Epithelial cell of esophagus (primary cell): ENCODE results near the gene RUNX2.

Experiments
- DNase-seq: peaks from one replicate; pipeline ENCODE4 v3.0.0; 2010; ENCODE audit warnings: low read depth
- H3K4me3 ChIP-seq: 2 replicates; pipeline ENCODE4 v1.5.1; 2011; ENCODE audit warnings: mild to moderate bottlenecking, low read length, control low read depth
- TF ChIP-seq, protein P1 (sequence below): IDR thresholded peaks from 2 replicates; pipeline ENCODE4 v1.5.1; 2011; ENCODE audit warnings: low read depth, mild to moderate bottlenecking, low read length, control low read depth, inconsistent platforms; ENCODE audit not compliant: insufficient read depth; ENCODE audit errors: missing control alignments

RUNX2 gene

GRCh38 chr6:45378334-45378926 lies 50.3 kb downstream of the RUNX2 start:
- TF ChIP-seq, protein P1, sequence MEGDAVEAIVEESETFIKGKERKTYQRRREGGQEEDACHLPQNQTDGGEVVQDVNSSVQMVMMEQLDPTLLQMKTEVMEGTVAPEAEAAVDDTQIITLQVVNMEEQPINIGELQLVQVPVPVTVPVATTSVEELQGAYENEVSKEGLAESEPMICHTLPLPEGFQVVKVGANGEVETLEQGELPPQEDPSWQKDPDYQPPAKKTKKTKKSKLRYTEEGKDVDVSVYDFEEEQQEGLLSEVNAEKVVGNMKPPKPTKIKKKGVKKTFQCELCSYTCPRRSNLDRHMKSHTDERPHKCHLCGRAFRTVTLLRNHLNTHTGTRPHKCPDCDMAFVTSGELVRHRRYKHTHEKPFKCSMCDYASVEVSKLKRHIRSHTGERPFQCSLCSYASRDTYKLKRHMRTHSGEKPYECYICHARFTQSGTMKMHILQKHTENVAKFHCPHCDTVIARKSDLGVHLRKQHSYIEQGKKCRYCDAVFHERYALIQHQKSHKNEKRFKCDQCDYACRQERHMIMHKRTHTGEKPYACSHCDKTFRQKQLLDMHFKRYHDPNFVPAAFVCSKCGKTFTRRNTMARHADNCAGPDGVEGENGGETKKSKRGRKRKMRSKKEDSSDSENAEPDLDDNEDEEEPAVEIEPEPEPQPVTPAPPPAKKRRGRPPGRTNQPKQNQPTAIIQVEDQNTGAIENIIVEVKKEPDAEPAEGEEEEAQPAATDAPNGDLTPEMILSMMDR = peak; percentile 3
- peak; percentile 38 for DNase-seq

GRCh38 chr6:45382391-45382790 lies 54.3 kb downstream of the RUNX2 start:
- H3K4me3 ChIP-seq = no peak overlapping the region
- TF ChIP-seq, protein P1 = no peak
- DNase-seq = no peak

More at GRCh38 chr6:45378334-45378926, 50.3 kb downstream of the RUNX2 start:
- peak overlapping the region; percentile 72 for H3K4me3 ChIP-seq

GRCh38 chr6:45386501-45386900 lies 58.4 kb downstream of the RUNX2 start:
- no peak for DNase-seq
- TF ChIP-seq, protein P1 = no peak
- H3K4me3 ChIP-seq = no peak overlapping the region

GRCh38 chr6:45387236-45387635 lies 59.1 kb downstream of the RUNX2 start:
- TF ChIP-seq, protein P1 = no peak
- peak; percentile 16 for DNase-seq
- no peak overlapping the region for H3K4me3 ChIP-seq

- TF ChIP-seq, protein P1 = no peak
- peak; percentile 39 for DNase-seq
- no peak overlapping the region for H3K4me3 ChIP-seq
Observed at GRCh38 chr6:45388328-45388727, 60.2 kb downstream of the RUNX2 start.

- no peak for DNase-seq
- TF ChIP-seq, protein P1 = no peak
- no peak overlapping the region for H3K4me3 ChIP-seq
Observed at GRCh38 chr6:45394586-45395095, 66.5 kb downstream of the RUNX2 start.
